ENCODE measurements around the gene LPCAT4. TPM values are rescaled to one million over a fixed set of nuclear protein-coding genes. Genes with fewer than 3 reads are reported as not detected.

LPCAT4 gene
- total and polyA plus RNA-seq, 2 of the 8 experiments (the other 6 are each of a cell fraction or from before 2014, with no cell fraction given): 69.3 to 109 TPM

DNA sequence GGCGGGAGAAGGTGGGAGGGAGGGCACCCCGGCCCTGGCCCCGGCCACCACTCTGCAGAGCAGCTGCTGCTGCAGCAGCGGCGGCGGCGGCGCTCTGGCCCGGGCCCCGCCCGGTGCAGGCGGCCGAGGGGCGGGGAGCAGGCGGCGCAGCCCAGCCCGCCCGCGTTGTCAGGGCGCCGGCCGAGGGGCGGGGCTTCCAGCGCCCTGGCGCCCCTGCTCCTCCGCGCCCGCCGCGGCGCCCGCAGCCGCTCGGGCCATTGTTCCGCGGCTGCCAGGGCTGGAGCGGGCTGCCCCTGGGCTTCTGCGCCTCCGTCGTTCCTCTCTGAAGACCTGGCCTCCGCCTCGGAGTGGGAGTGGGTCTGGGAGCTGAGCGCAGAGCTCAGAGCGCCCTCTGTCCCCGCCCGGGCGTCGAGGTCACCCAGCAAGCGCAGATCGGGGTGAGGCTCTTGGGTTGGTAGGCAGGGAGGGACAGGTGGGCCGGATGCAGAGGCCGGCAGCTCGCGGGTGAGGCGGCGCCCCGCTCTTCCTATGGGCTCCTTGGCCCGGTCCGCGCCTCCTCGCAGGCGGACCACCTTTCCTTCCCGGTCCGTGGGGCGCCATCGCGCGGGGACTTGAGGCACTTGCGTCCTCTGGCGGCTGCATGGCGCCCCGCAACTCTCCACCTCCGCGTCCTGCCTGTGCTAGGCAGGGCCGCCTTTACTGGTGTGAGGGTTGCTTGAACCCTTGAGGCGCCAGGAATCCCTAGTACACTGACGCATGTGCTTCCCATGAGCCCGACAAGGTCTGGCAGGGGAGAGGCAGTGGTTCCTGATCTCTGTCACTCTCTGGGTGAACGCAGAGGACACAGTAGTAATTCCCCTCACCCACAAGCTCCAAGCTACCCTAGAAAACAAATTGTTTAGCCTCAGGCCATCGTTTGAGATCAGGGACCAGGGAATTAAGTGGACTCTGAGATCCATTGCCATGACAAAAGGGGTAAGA, at the start of gene LPCAT4 (continued):
- TF ChIP-seq, protein P1, sequence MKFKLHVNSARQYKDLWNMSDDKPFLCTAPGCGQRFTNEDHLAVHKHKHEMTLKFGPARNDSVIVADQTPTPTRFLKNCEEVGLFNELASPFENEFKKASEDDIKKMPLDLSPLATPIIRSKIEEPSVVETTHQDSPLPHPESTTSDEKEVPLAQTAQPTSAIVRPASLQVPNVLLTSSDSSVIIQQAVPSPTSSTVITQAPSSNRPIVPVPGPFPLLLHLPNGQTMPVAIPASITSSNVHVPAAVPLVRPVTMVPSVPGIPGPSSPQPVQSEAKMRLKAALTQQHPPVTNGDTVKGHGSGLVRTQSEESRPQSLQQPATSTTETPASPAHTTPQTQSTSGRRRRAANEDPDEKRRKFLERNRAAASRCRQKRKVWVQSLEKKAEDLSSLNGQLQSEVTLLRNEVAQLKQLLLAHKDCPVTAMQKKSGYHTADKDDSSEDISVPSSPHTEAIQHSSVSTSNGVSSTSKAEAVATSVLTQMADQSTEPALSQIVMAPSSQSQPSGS (IDR thresholded peaks at IDR 0.05; ENCODE audit: low read length): no peak; the same call in 1 of the 2 replicates
- TF ChIP-seq, protein P2, sequence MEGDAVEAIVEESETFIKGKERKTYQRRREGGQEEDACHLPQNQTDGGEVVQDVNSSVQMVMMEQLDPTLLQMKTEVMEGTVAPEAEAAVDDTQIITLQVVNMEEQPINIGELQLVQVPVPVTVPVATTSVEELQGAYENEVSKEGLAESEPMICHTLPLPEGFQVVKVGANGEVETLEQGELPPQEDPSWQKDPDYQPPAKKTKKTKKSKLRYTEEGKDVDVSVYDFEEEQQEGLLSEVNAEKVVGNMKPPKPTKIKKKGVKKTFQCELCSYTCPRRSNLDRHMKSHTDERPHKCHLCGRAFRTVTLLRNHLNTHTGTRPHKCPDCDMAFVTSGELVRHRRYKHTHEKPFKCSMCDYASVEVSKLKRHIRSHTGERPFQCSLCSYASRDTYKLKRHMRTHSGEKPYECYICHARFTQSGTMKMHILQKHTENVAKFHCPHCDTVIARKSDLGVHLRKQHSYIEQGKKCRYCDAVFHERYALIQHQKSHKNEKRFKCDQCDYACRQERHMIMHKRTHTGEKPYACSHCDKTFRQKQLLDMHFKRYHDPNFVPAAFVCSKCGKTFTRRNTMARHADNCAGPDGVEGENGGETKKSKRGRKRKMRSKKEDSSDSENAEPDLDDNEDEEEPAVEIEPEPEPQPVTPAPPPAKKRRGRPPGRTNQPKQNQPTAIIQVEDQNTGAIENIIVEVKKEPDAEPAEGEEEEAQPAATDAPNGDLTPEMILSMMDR (IDR thresholded peaks at IDR 0.05; ENCODE audit: control extremely low read depth in 1 of 3, insufficient read depth in 1 of 3, low read depth in 1 of 3, low read length in 3 of 3): peak; percentile 71 to 87 (median 72)
- no peak for TF ChIP-seq SRF (IDR thresholded peaks at IDR 0.05; ENCODE audit: low read depth, low read length)
- no peak for TF ChIP-seq BCL11A (IDR thresholded peaks at IDR 0.05; ENCODE audit: low read depth in 2 of 2, low read length in 2 of 2)
- no peak for TF ChIP-seq JUND (IDR thresholded peaks at IDR 0.05; ENCODE audit: low read length)
- TF ChIP-seq TCF12 (IDR thresholded peaks at IDR 0.05; ENCODE audit: low read depth, low read length): no peak
- TF ChIP-seq KDM4A (IDR thresholded peaks at IDR 0.05; ENCODE audit: low read depth, low read length, severe bottlenecking): peak; percentile 82
- no peak for TF ChIP-seq SUZ12 (IDR thresholded peaks at IDR 0.05; ENCODE audit: low read length)
- TF ChIP-seq FOSL1 (IDR thresholded peaks at IDR 0.05; ENCODE audit: insufficient read depth, low read depth, low read length): no peak
- TF ChIP-seq RXRA (IDR thresholded peaks at IDR 0.05; ENCODE audit: insufficient read depth, low read depth, low read length): no peak
- peak; percentile 90 for TF ChIP-seq PHF8 (conservative IDR thresholded peaks at IDR 0.05; ENCODE audit: low read depth, low read length)
- TF ChIP-seq HDAC6 (IDR thresholded peaks at IDR 0.05; ENCODE audit: low read depth, low read length): no peak
- 0 out of 3 replicates have a peak, but pooled peaks of 1 of the 2 experiments have one; percentile 26 for TF ChIP-seq EP300 (IDR thresholded peaks at IDR 0.05; ENCODE audit: borderline replicate concordance in 1 of 2, low read depth in 2 of 2, low read length in 2 of 2)
- TF ChIP-seq, protein P3, sequence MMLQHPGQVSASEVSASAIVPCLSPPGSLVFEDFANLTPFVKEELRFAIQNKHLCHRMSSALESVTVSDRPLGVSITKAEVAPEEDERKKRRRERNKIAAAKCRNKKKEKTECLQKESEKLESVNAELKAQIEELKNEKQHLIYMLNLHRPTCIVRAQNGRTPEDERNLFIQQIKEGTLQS (IDR thresholded peaks at IDR 0.05; ENCODE audit: insufficient read depth, low read depth, low read length): no peak
- no peak for TF ChIP-seq CBX8 (IDR thresholded peaks at IDR 0.05; ENCODE audit: borderline replicate concordance, low read depth, low read length)
- TF ChIP-seq, protein P4, sequence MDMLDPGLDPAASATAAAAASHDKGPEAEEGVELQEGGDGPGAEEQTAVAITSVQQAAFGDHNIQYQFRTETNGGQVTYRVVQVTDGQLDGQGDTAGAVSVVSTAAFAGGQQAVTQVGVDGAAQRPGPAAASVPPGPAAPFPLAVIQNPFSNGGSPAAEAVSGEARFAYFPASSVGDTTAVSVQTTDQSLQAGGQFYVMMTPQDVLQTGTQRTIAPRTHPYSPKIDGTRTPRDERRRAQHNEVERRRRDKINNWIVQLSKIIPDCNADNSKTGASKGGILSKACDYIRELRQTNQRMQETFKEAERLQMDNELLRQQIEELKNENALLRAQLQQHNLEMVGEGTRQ (IDR thresholded peaks at IDR 0.05; ENCODE audit: low read length): no peak

Measured in H1 (cell line).